ENCODE measurements around the gene RALGDS. TPM values are rescaled to one million over a fixed set of nuclear protein-coding genes. Genes with fewer than 3 reads are reported as not detected.

RALGDS gene
- total RNA-seq, 2 experiments from 2014 or later, result 79.1 to 92.3 TPM

DNA sequence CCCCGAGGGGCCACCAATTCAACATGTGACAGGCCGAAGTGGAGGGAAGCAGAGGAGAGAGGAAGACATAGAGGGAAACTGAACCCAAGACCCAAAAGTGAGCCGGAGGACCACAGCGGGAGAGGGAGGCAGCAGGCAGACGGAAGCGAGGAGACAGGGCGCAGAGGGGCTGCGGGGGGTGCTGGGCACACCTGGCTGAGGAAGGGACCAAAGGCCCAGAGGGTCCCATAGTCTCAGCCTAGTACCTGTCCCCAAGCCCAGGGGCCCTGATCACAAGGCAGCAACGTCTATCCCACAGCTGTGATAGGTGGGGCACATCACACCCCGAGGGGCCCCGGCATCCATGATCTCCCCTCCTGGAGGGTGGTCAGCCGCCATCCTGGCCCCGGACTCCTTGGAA lies 7.1 kb upstream of the RALGDS start:
- peaks cover 75% of the 10 kb centered on the region for H3K4me1 Mint-ChIP-seq
- POLR2A ChIA-PET, result no interaction called here
- H3K4me3 Mint-ChIP-seq, result peak overlapping the region; percentile 31

DNA sequence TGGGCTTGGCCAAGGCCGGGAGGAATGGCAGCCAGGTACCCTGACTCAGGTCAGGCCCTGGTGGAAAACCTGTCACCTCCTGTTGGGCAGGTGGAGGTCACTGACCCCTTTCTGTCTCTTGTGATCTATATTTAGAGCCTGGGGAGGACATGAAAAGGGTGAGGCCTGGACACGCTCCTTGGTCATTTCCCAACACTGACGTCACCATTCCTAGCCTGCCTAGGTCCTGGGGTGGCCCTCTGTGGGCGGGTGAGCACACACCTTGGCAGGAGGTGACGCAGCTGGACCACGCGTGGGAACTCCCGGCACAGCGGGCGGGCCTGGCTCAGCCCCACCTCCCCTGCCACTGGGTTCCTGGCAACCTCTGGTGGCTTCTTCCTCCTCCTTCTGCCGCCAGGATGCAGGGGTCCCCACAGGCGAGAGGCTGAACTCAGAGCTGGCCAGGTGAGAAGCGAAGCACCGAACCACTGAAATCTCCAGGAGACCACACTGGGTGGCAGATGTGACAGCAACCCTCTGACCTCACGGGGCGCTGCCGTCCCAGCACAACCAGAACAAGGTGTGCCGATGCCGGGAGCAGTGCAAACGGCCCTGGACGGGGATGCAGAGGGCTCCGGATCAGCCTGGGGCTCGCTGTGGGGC lies 6.4 kb upstream of the RALGDS start:
- ChIA-PET CTCF (interaction anchor here (1.6 kb wide), 1 partner anchor 20 kb away, joined by 5 read pairs; no protein-coding TSS in a partner anchor), POLR2A (no interaction called here)
- H3K4me1 Mint-ChIP-seq, result peaks cover 75% of the 10 kb centered on the region
- peak overlapping the region; percentile 65 for H3K27ac Mint-ChIP-seq
- H3K36me3 Mint-ChIP-seq (ENCODE audit: low read depth), result peaks cover 19% of the 10 kb centered on the region
- peak overlapping the region; percentile 31 for H3K4me3 Mint-ChIP-seq
- no peak for DNase-seq
- no peaks in the 10 kb centered on the region for H3K9me3 Mint-ChIP-seq
- H3K27me3 Mint-ChIP-seq, result no peaks in the 10 kb centered on the region

More for the DNA sequence above, 7.1 kb upstream of the RALGDS start:
- H3K36me3 Mint-ChIP-seq (ENCODE audit: low read depth), result peaks cover 19% of the 10 kb centered on the region
- H3K27ac Mint-ChIP-seq, result peak overlapping the region; percentile 65
- H3K27me3 Mint-ChIP-seq, result no peaks in the 10 kb centered on the region
- CTCF ChIA-PET, result interaction anchor here (1.6 kb wide), 1 partner anchor 19 kb away, joined by 5 read pairs; no protein-coding TSS in a partner anchor
- DNase-seq, result no peak
- no peaks in the 10 kb centered on the region for H3K9me3 Mint-ChIP-seq

GRCh38 chr9:133126697-133127339 lies 5.8 kb upstream of the RALGDS start:
- Mint-ChIP-seq H3K27me3 (no peaks in the 10 kb centered on the region), H3K4me1 (peaks cover 75% of the 10 kb centered on the region), H3K36me3 (ENCODE audit: low read depth) (peaks cover 19% of the 10 kb centered on the region), H3K27ac (no peak overlapping the region), H3K9me3 (no peaks in the 10 kb centered on the region), H3K4me3 (no peak overlapping the region)
- ChIA-PET CTCF (interaction anchor here (1.1 kb wide), 1 partner anchor 20 kb away, joined by 7 read pairs; no protein-coding TSS in a partner anchor), POLR2A (no interaction called here)
- no peak for DNase-seq

DNA sequence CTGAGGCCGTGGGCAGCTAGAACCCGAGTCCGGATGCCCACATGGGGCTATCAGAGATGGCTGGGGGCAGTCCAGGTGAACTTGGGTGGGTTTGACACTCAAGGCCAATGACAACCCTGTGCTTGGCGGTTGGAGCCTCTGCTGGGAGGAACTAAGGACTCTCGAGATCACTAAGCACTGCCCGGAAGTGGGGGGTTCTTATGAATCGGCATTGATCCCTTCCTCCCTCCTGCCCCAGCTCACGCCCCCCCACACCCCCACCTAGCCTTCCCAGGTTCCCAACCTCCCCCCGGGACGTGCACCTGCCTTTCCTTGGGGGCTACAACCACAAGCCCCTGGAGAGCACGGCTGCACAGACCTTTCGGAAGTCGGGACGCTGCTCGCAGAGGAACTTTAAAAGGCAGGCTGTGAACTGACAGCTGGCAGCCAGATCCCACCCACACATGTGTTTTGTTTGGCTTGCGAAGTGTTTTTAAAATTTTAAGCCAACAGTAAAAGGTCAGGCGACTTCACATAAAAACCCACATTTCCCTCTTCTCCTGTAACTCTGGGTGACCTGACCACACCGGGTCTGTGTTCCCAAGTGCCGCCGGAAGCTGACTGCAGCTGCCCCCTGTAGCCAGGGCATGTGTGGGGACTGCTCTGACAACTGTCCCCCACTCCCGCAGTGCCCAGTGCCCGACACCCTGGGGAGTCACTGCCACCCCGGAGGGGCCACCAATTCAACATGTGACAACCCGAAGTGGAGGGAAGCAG lies 5.1 kb upstream of the RALGDS start:
- Mint-ChIP-seq H3K36me3 (ENCODE audit: low read depth) (peaks cover 17% of the 10 kb centered on the region), H3K4me1 (peaks cover 73% of the 10 kb centered on the region), H3K27ac (peak overlapping the region; percentile 72), H3K9me3 (no peaks in the 10 kb centered on the region), H3K27me3 (no peaks in the 10 kb centered on the region), H3K4me3 (no peak overlapping the region)
- DNase-seq, result no peak
- POLR2A ChIA-PET, result no interaction called here
- CTCF ChIA-PET, result interaction anchor here (1.1 to 1.3 kb wide), 2 partner anchors 18 to 21 kb away, joined by 6 to 7 read pairs; no protein-coding TSS in a partner anchor

- POLR2A ChIA-PET, result no interaction called here
- no peak for DNase-seq
- H3K27ac Mint-ChIP-seq, result no peak overlapping the region
- peaks cover 11% of the 10 kb centered on the region for H3K36me3 Mint-ChIP-seq (ENCODE audit: low read depth)
- CTCF ChIA-PET, result interaction anchor here (1.3 kb wide), 1 partner anchor 19 kb away, joined by 6 read pairs; no protein-coding TSS in a partner anchor
- no peaks in the 10 kb centered on the region for H3K9me3 Mint-ChIP-seq
- no peaks in the 10 kb centered on the region for H3K27me3 Mint-ChIP-seq
- peaks cover 73% of the 10 kb centered on the region for H3K4me1 Mint-ChIP-seq
- no peak overlapping the region for H3K4me3 Mint-ChIP-seq
Observed at GRCh38 chr9:133124907-133125275, 3.9 kb upstream of the RALGDS start.

GRCh38 chr9:133124123-133124906 lies 3.3 kb upstream of the RALGDS start:
- DNase-seq, result no peak
- ChIA-PET POLR2A (no interaction called here), CTCF (no interaction called here)
- no peaks in the 10 kb centered on the region for H3K9me3 Mint-ChIP-seq
- H3K27ac Mint-ChIP-seq, result peak overlapping the region; percentile 2
- no peaks in the 10 kb centered on the region for H3K27me3 Mint-ChIP-seq
- no peak overlapping the region for H3K4me3 Mint-ChIP-seq
- H3K36me3 Mint-ChIP-seq (ENCODE audit: low read depth), result peaks cover 9% of the 10 kb centered on the region
- peaks cover 69% of the 10 kb centered on the region for H3K4me1 Mint-ChIP-seq

DNA sequence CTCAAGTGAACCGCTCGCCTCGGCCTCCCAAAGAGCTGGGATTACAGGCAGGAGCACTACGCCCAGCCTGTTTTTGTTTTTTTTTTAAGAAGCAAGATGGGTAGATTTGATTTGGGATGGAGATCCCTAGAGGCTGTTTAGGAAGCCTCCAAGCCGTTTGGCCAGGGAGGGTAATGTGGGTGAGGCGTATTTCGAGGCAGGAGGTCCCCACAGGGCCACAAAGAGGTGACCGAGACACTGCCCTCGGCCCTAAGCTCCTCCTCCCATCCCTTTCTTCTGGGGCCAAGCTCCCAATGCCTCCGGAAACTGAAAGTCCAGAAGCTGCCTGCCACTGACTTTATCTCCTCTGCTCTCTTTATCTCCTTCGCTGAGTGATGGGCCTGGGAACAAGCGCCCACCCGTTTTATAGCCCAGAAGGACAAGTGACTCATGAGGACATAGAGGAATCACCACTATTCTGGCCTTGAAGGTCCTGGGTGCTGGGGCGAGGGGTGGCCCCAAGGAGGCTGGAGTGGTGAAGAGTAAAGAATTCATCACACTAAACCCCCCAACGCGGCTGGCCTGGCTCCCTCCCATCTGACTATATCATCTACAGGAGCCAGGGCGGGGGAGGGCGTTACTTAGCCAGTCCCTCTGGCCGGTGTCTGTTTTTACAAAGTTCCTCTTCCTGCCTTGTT lies 2.0 kb upstream of the RALGDS start:
- Mint-ChIP-seq H3K9me3 (no peaks in the 10 kb centered on the region), H3K27ac (peak overlapping the region; percentile 55), H3K27me3 (no peaks in the 10 kb centered on the region), H3K4me3 (no peak overlapping the region), H3K36me3 (ENCODE audit: low read depth) (peaks cover 9% of the 10 kb centered on the region), H3K4me1 (peaks cover 69% of the 10 kb centered on the region)
- POLR2A ChIA-PET, result no interaction called here
- CTCF ChIA-PET, result interaction anchor here (0.7 to 1.6 kb wide), 3 partner anchors 10 to 796 kb away, joined by 4 to 10 read pairs (median 8); no protein-coding TSS in a partner anchor
- DNase-seq, result no peak

GRCh38 chr9:133122605-133122934 lies 1.5 kb upstream of the RALGDS start:
- Mint-ChIP-seq H3K36me3 (ENCODE audit: low read depth) (peaks cover 4% of the 10 kb centered on the region), H3K4me1 (peaks cover 69% of the 10 kb centered on the region), H3K4me3 (no peak overlapping the region), H3K9me3 (no peaks in the 10 kb centered on the region), H3K27me3 (no peaks in the 10 kb centered on the region), H3K27ac (peak overlapping the region; percentile 55)
- CTCF ChIA-PET, result interaction anchor here (0.7 to 1.6 kb wide), 3 partner anchors 11 to 797 kb away, joined by 4 to 10 read pairs (median 8); no protein-coding TSS in a partner anchor
- no peak for DNase-seq
- POLR2A ChIA-PET, result no interaction called here

- Mint-ChIP-seq H3K27me3 (no peaks in the 10 kb centered on the region), H3K36me3 (ENCODE audit: low read depth) (peaks cover 4% of the 10 kb centered on the region), H3K4me1 (peaks cover 71% of the 10 kb centered on the region), H3K9me3 (no peaks in the 10 kb centered on the region), H3K27ac (peak overlapping the region; percentile 88), H3K4me3 (peak overlapping the region; percentile 55)
- ChIA-PET CTCF (interaction anchor here (0.7 to 1.6 kb wide), 4 partner anchors 11 to 797 kb away, joined by 4 to 10 read pairs (median 6); no protein-coding TSS in a partner anchor), POLR2A (no interaction called here)
- DNase-seq, result no peak
Observed at GRCh38 chr9:133121915-133122550, 993 bp upstream of the RALGDS start.

DNA sequence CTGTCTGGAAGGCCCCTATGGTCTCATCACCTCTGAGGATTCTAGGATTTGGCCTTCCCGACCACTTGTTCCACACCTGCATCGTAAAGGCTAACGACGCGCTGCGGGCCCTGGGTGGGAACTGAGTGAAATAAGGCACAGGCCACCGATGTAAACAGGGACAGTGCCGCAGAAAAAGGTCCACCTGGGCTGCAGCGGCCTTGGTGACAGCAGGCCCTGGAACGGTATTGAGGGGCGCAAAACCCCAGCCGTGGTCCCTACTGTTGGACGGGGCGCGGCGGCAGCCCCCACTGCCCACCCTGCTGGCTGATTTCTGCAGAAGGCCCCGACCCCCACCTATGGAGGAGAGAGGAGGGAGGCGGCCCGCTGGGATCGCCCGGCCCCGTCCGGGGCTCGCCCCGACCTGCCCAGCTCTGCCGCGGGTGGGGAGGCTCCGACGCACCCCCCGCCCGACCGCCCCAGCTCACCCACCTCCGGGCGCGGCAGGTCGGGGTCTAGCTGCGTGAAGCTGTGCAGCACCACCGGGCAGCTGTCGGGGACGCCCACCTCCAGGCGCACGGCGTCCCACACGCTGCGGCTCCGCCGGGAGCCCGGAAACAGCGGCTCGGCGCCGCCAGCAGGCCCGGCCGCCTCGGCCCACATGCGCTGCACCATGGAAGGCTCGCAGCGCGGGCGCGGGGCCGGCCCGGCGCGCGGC lies 391 bp downstream of the RALGDS start:
- H3K27me3 Mint-ChIP-seq, result no peaks in the 10 kb centered on the region
- no peaks in the 10 kb centered on the region for H3K36me3 Mint-ChIP-seq (ENCODE audit: low read depth)
- ChIA-PET CTCF (interaction anchor here (0.5 to 5.2 kb wide), 3 partner anchors 23 to 1000 kb away, joined by 3 to 45 read pairs (median 4); no protein-coding TSS in a partner anchor), POLR2A (no interaction called here)
- peak overlapping the region; percentile 70 for H3K4me3 Mint-ChIP-seq
- DNase-seq, result no peak
- peaks cover 69% of the 10 kb centered on the region for H3K4me1 Mint-ChIP-seq
- H3K9me3 Mint-ChIP-seq, result no peaks in the 10 kb centered on the region
- H3K27ac Mint-ChIP-seq, result peak overlapping the region; percentile 55

DNA sequence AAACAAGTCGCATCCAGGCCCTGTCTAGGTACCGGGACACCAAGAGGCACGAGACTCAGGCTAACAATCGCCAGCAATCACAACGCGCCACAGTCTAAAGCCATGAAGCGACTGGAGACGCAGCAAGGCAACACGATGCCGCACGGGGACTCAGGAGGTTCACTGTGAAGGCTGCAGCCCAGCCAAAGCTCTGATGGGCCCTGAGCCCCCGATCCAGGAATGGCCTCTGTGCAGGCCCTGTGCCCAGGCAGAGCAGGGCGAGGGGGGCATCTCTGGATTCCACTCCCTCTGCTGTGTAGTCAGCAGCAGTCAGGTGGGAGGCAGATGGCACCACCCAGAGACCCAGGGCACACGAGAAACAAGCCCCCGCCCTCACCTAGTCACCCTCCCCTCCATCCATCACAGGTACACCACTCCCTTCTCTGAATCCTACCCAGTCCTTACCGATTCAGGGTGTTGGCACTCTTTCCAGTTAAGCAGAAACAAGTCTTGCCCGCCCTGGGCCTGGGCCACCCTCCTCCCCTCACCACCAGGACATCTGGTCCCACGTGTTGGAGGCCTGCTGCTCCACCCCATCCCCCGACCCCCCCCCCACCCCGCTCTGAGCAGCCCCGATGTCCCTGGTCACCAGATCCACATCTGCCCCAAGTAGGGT lies 1.1 kb downstream of the RALGDS start:
- POLR2A ChIA-PET, result no interaction called here
- no peak for DNase-seq
- Mint-ChIP-seq H3K9me3 (no peaks in the 10 kb centered on the region), H3K4me1 (peaks cover 72% of the 10 kb centered on the region), H3K27ac (peak overlapping the region; percentile 37), H3K4me3 (peak overlapping the region; percentile 70), H3K27me3 (no peaks in the 10 kb centered on the region), H3K36me3 (ENCODE audit: low read depth) (no peaks in the 10 kb centered on the region)
- CTCF ChIA-PET, result interaction anchor here (0.8 to 5.2 kb wide), 5 partner anchors 13 to 98 kb away, joined by 3 to 45 read pairs (median 14); no protein-coding TSS in a partner anchor
